NT2/D1 (cell line): ENCODE data around the gene STAT4.

Experiments
- SUZ12 ChIP-seq: IDR thresholded peaks from 2 replicates; pipeline ENCODE4 v1.6.1; 2011; ENCODE audit not compliant: insufficient read length, insufficient read depth; ENCODE audit errors: extremely low read depth
- ZNF274 ChIP-seq: IDR thresholded peaks from 2 replicates; pipeline ENCODE4 v1.6.1; 2011; ENCODE audit warnings: mild to moderate bottlenecking, low read depth, low read length

DNA sequence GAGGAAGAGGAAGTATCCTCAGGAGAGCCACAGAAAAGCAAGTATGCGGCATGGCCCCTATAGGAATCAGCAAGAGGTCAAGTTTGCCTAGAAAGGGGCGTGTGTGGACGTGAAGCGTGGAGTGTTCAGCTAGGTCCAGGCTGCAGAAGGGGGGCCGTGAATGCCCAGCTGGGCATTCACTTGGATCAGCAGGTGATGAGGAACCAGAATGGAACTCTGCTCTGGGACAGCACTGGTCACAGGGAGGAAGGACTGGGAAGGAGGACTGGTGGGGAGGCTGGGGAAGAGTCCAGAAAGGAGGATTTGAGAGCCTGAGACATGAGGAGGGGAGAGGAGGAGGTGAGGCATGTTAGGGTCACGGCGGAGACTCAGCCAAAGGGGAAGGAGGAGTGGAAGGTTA is 156.6 kb downstream of the STAT4 start:
- TF ChIP-seq ZNF274 (no peak), SUZ12 (no peak)
